T-helper 22 cell (primary cell): Measurements from ENCODE around the gene SEPTIN1.

Experiments
- DNase-seq: peaks from one replicate; pipeline ENCODE4 v3.0.0-alpha.2; 2020; ENCODE audit warnings: low read depth

SEPTIN1 gene

DNA sequence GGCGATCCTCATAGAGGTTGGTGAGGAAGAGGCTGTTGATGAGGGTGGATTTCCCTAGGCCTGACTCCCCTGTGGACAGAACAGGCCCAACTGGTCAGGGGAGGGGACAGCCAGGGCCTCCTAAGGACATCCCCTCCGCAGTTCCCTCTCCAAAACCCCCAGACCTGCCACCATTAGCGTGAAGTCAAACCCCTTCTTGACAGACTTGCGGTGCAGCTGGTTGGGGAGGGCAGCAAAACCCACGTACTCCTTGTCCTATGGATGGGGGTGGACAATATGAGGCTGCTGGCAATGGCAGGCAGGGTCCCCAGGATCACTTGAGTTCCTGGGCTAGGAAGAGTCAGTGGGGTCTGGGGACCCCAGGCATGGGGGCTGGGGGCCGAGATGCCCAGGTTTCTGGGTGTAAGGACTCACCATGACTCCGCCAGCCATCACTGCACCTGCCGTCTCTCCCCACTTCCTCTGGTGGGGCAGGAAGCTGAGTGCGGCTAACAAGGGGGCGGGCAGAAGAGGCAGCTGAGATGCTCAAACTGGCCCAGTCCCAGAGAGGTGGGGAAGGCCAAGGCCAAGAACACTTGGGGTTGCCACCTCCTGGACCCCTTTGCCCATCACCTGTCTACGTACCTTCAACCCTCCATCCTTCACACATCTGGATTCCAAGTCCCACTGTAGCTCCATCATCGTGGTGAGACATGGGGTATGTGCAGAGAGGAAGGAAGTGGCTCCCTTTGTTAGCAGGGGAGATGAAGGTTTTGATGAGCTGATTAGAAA is at the start of gene SEPTIN1:
SEPTIN1 (minus strand) TSS at position 451 of the 771 bp plus-strand sequence; CDS start at position 432, 19 bp downstream.
- DNase-seq, result peak; percentile 67

GRCh38 chr16:30430428-30430970 is 48.1 kb upstream of the SEPTIN1 start:
- no peak for DNase-seq

DNA sequence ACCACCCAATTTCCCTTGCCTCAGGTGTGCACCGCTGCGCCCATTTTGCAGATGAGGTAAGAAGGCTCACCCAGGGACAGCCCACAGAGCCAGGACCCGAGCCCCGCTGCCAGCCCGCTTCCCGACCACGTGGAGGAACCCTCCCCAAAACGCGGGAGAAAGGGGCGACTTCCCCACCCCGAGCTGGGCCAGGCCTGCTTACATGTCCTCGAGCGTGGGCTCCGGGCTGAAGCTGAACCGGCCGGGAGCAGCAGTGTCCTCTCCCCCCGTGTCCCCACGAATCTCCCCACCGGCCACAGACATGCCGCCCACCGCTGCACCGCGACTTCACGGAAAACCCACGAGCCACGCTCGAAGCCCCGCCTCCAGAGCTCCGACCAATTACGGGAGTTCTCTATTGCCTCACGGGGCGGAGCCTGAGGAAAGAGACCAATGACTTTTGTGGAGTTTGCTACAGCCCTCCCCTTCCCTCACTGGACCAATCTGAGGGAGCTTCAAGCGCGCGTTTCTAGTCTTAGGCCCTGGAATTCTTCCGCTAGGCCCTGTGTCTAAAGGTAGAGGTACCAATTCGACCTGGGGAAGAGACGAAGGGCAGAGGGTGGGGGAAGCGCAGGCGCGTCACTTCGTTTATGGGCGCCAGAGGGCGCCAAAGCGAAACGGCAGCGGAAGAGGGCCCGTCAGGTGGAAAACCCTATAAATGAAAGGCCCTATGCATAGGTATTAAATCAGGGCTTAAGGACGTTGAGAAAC is 47.5 kb upstream of the SEPTIN1 start, which contains the start of gene DCTPP1:
DCTPP1 (minus strand) TSS at position 353 of the 750 bp plus-strand sequence; CDS start at position 303, 50 bp downstream.
- peak; percentile 95 for DNase-seq

GRCh38 chr16:30429418-30429677 is 47.0 kb upstream of the SEPTIN1 start:
- DNase-seq, result no peak

DNA sequence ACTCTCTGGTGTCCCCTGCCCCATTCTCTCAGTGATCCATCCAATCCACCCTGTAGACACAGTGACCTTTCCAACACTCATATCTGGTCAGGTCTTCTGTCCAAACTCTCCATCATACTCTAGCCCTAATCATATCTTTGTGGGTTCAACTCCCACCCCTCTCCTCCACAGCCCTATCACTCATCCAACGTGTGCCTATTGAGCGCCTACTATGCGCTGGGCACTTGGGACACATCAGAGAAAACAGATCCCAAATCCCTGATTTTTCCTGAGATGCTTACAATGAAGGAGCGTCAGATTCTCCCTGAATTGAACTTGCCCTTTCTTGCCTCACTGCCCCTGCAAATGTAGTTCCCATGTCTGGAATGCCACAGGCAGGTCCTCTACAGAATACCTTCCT is 45.7 kb upstream of the SEPTIN1 start:
- no peak for DNase-seq

DNA sequence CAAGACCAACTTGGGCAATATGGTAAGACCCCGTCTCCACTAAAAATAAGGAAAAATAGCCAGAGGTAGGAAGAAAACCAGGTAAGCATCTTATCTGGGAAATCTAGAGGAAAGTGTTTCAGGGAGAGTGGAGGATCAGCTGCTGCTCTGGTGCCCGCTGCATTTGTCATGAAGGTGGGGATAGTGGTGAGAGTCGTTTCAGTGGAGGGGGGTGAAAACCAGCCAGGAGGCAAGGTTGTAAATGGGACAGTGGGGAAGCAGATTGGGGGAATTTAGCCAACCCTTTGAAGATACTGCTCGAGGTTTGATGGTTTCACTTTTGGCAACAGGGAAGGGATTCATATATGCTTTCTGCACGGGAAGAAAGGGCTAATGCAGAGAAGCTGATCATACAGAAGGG is 38.6 kb upstream of the SEPTIN1 start:
- no peak for DNase-seq

DNA sequence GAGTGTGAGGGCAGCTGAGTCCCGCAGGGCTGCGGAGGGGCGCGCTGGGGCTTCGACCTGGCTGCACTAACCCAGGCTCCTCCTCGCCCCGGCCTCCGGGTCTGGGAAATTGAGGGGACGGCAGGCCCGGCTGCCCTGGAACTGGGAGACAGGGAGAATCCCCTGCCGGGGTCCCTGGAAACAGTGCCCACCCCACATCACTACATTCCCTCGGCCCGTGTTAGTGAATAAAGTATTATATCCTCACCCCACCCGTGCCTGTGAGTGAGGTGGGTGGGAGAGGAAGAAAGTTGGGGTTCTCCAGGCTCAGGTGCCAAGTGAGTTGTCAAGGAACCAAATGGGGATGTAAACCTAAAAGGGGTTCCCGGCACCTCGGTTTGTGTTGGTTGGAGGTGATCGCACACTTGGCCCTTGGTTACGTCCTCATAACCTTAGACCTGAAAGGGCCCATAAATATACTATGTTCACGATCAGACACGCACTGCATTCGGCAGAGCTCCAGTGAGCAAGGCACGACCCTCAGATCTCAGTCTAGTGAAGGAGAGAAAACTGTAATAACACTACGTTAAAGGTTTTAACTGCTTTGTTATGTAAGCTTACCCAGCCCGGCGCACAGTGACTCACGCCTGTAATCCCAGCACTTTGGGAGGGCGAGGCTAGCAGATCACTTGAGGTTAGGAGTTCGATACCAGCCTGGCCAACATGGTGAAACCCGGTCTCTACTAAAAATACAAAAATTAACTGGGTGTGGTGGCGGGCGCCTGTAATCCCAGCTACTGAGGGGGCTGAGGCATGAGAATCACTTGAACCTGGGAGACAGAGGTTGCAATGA is 36.2 kb upstream of the SEPTIN1 start:
- DNase-seq, result no peak

- DNase-seq, result peak; percentile 78
These were observed 35.4 kb upstream of the SEPTIN1 start for GRCh38 chr16:30417529-30418349.

DNA sequence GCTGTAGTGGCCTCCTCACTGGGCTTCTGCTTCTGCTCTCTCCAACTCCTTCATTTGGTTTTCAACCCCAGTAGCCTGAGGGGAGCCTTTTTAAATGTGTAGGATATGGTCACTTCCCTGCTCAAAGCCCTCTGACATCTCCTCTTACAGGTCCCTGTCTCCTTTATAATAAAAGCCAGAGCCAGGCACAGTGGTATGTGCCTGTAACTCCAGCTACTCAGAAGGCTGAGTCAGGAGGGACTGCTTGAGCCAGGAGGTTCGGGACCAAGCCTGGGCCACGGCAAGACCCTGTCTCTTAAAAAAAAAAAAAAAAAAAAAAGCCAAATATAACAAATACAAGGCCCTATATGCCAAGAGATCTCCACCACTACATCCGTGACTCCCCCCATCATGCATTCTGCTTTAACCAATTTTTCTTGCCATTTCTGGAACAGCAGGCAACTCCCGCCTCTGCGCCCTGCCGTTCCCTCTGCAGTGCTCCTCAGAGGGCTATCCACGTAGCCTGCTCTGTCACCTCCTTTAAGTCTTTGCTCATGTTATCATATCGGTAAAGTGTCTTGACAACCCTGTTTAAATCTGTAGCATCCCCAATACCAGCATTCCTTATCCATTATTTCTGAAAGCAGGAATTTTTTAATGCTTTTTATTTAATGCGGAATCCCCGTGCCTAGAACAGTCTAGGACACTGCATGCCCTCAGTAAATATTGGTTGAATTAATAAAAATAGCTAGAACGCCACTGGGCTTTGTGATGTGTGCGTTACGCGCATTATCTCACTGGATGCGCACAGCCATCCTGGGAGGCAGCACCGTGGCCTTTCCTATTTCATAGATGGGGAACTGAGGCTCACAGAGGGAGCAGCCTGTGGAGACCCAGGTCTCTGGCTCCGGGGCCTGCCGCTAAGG is 34.5 kb upstream of the SEPTIN1 start:
- no peak for DNase-seq

DNA sequence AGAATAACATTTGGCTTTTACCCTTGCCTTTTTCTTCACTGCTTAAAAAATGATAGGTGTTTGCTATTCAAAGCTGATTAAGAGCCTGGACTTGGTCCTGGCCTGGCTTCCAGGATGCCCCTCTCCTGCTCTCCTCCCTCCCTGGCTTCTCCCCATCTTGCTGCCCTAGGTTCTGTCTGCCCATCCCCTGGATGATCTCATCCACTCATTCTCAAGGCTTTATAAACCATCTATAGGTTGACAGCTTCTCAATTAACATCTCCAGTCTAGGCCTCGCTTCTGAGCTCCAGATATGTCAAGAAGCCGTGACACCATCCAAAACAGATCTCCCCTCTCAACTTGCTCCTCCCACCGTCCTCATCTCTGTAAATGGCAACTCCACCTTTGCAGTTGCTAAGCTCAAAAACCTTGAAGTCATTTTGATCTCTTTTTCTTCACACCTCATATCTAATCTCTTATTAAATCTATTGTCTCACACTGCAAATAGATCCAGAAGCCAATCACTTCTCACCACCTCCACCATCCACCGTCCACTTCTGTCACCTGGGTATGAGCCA is 33.8 kb upstream of the SEPTIN1 start:
- no peak for DNase-seq

DNA sequence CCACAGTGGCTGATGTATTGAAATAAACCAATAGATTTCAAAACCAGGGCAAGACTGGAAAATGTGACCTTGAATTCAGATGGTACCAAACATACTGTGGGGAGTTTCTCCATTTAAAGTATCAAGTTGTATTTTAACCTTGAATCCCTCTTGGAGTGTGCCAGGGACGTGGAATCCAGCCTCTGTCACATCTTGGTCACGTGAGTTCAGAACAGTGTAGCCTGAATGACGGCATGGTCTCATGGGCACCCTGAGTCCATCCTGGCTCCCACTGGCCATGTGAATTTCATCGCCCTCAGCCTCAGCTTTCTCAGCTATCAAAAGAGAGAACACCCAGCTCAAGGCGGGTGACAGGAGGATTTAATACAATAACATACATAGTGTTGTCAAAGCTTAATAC is 31.8 kb upstream of the SEPTIN1 start:
- no peak for DNase-seq

DNA sequence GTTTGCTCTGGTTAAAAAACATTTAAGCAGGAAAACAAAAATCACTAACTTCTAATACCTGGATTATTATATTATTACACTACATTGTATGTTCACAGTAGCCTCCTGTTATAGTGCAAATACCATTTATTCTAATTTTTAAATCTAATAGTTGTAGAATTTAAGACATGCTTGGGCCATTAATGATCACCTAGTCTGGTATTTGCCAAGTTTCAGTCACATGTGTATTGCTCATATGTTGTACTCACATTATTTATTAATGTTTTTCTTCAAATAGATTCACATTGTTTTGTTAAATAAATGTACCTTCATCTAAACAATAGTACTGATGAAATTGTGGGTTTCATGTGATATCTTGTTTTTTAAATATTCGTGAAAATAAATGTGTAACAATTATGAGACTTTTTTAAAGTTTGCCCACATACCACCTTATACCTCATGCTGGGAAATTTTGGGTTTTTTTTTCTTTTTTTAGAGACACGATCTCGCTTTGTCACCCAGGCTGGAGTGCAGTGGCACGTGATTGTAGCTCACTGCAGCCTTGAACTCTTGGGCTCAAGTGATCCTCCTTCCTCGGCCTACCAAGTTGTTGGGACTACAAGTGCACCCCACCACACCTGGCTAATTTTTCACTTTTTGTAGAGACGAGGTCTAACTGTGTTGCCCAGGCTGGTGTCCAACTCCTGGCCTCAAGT is 30.9 kb upstream of the SEPTIN1 start:
- DNase-seq, result no peak

DNA sequence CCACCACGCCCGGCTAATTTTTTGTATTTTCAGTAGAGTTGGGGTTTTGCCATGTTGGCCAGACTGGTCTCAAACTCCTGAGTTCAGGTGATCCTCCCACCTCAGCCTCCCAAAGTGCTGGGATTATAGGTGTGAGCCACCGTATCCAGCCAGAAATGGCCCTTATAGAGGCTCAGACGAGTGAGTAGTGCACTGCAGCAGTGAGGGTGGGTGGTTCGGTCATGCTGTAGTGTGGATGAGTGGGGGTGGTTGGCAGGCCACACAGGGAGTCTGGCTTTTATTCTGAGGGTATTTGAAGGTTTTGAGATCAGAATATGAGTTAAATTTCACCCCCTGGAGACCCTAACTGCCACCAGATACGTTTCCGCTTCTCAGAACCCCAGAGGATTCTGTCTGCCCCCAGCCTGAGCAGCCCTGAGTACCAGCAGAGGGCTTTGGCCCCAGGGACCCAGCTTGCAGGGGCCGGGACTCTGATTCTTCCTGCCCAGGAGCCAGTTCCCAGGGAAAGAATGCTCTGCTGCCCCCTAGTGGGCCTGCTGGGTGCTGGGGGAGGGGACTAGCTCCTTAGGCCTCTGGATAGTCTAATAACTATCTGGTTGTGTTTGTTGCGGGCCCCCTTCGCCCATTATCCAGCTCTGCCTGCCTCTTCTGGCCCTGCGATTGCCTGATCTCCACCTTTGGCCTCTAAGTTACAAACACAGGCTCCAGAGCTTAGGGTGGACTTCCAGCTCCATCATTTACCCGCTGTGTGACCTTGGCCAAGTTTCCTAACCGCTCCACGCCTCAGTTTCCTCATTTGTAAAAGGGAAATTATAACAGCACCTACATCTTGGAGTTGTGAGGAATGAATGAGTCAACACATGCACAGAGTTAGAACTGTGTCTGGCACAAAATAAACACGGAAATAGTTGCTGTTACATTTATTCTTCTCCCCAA is 27.0 kb upstream of the SEPTIN1 start:
- DNase-seq, result peak; percentile 76

- DNase-seq, result no peak
These were observed 25.6 kb upstream of the SEPTIN1 start for GRCh38 chr16:30407804-30408534.

DNA sequence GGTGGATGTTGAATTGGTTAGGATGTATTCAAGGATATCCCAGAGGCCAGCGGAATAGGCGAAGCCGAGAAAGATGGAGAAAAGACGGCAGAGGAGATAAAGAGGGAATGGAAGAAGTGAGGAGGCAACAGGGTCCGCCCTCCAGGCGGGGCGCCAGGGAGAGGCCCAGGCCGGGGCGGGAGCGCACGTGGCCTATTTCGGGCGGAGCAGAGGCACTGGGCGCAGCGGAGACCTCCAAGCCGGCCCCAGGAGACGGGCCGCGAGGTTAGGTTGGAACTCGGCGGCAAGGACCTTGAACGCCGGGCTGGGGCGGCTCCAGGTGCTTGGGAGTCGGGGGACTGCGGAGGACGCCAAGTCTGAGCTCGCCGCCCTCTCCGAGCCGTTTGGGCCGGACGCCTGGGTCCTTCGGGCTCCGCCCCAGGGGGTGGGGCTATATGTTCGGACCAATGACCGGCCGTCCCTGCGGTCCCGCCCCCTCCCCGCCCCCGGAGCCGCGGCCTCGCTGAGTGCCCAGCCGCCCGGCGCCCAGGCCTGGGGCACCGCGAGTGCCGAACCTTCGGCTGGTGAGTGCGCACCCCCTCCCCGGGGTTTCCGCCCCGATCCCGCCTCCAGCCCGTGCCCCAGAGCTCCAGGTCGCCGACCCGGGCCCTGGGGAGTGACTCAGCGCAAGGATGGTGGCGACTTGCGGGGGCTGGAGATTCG is 24.9 kb upstream of the SEPTIN1 start, which contains the start of gene ZNF771:
ZNF771 (plus strand) TSS at position 505 of the 702 bp plus-strand sequence. CDS start 448 bp downstream, outside the sequence.
- DNase-seq, result peak; percentile 77

GRCh38 chr16:30406795-30407101 is 24.4 kb upstream of the SEPTIN1 start:
- no peak for DNase-seq
